Liver (tissue), 9 donors: Measurements from ENCODE around the gene VWF. TPM values are rescaled to one million over a fixed set of nuclear protein-coding genes. Genes with fewer than 3 reads are reported as not detected.

Experiments used
- DNase-seq: peaks from one replicate; pipeline ENCODE4 v3.0.0-alpha.2; 2017; ENCODE audit warnings: low spot score
- H3K27ac ChIP-seq, 2 donors: one replicate each; pipeline ENCODE4 v1.7.0; 2013; ENCODE audit warnings: inconsistent platforms in 2 of 2, low read length in 2 of 2, control low read depth in 1 of 2, low read depth in 1 of 2, mild to moderate bottlenecking in 1 of 2
- H3K27me3 ChIP-seq, 4 donors: one replicate each; pipeline versions ENCODE4 v1.6.1 to v1.7.0; 2013; ENCODE audit warnings: low read length in 3 of 4, inconsistent platforms in 1 of 4, mild to moderate bottlenecking in 1 of 4, moderate library complexity in 1 of 4; ENCODE audit not compliant: control insufficient read depth in 4 of 4, insufficient read depth in 4 of 4
- H3K36me3 ChIP-seq, 4 donors: one replicate each; pipeline versions ENCODE4 v1.6.1 to v1.7.0; 2013; ENCODE audit warnings: low read length in 3 of 4, mild to moderate bottlenecking in 3 of 4, low read depth in 1 of 4, moderate library complexity in 1 of 4; ENCODE audit not compliant: control insufficient read depth in 4 of 4, insufficient read depth in 3 of 4
- H3K4me1 ChIP-seq, 4 donors: one replicate each; pipeline versions ENCODE4 v1.6.1 to v1.7.0; 2013; ENCODE audit warnings: low read length in 3 of 4, mild to moderate bottlenecking in 3 of 4, moderate library complexity in 1 of 4; ENCODE audit not compliant: control insufficient read depth in 4 of 4, insufficient read depth in 4 of 4
- H3K4me3 ChIP-seq, 3 donors: one replicate each; pipeline versions ENCODE4 v1.6.1 to v1.7.0; 2013; ENCODE audit warnings: low read length in 3 of 3, control low read depth in 1 of 3, low read depth in 1 of 3, mild to moderate bottlenecking in 1 of 3
- H3K9ac ChIP-seq, 2 donors: one replicate each; pipeline ENCODE4 v1.7.0; 2013; ENCODE audit warnings: low read length in 2 of 2, mild to moderate bottlenecking in 2 of 2, moderate library complexity in 2 of 2, control low read depth in 1 of 2, low read depth in 1 of 2
- H3K9me3 ChIP-seq, 4 donors: one replicate each; pipeline versions ENCODE4 v1.6.1 to v1.7.0; 2013; ENCODE audit warnings: low read length in 3 of 4; ENCODE audit not compliant: control insufficient read depth in 4 of 4
- EGR1 ChIP-seq, 2 donors: IDR thresholded peaks; 2 replicates each; pipeline ENCODE4 v1.6.1; 2016 to 2018; ENCODE audit warnings: antibody characterized with exemption in 2 of 2, low read depth in 2 of 2
- FOXA1 ChIP-seq: IDR thresholded peaks from 2 replicates; pipeline ENCODE4 v1.6.1; 2016; ENCODE audit warnings: antibody characterized with exemption
- FOXA2 ChIP-seq: IDR thresholded peaks from 2 replicates; pipeline ENCODE4 v1.6.1; 2016; ENCODE audit warnings: antibody characterized with exemption
- HNF4G ChIP-seq: IDR thresholded peaks from 2 replicates; pipeline ENCODE4 v1.6.1; 2016; ENCODE audit warnings: antibody characterized with exemption
- JUND ChIP-seq, 2 donors: IDR thresholded peaks; 2 replicates each; pipeline ENCODE4 v1.6.1; 2016; ENCODE audit warnings: antibody characterized with exemption in 2 of 2
- NR2F2 ChIP-seq: IDR thresholded peaks from 2 replicates; pipeline ENCODE4 v1.6.1; 2016; ENCODE audit warnings: antibody characterized with exemption
- RAD21 ChIP-seq, 2 donors: IDR thresholded peaks; 2 replicates each; pipeline ENCODE4 v1.6.1; 2016; ENCODE audit warnings: antibody characterized with exemption in 2 of 2, mild to moderate bottlenecking in 2 of 2
- TAF1 ChIP-seq: conservative IDR thresholded peaks from 2 replicates; pipeline ENCODE4 v1.6.1; 2016; ENCODE audit warnings: antibody characterized with exemption, mild to moderate bottlenecking
- YY1 ChIP-seq: IDR thresholded peaks from 2 replicates; pipeline ENCODE4 v1.6.1; 2016; ENCODE audit warnings: antibody characterized with exemption, mild to moderate bottlenecking
- WGBS: extraction: QIAGEN DNeasy Blood & Tissue Kit; methylation state at CpG from one replicate; pipeline ENCODE4 v1.1.7; 2013; 5-methylcytosine and 5-hydroxymethylcytosine counted together
- polyA plus RNA-seq, 2 donors: library from polyadenylated mRNA; stranded (reverse) in 1 of 2; unstranded in 1 of 2; fragments of 200-250 nt in 1 of 2; fragments of >200 nt in 1 of 2; fragmentation: Nextera tagmentation in 1 of 2; extraction: Ambion mirVana in 1 of 2; gene quantifications; one replicate each; pipeline versions ENCODE4 v1.2.1 to v1.2.3, GENCODE V29; 2013 to 2015
- total RNA-seq, 2 donors: library from RNA; depleted of rRNA; stranded (reverse); fragments of >200 nt; gene quantifications; one replicate each; pipeline ENCODE4 v1.2.3, GENCODE V29; 2014
- TF ChIP-seq, protein P1 (sequence below): IDR thresholded peaks from 2 replicates; pipeline ENCODE4 v1.6.1; 2016; ENCODE audit warnings: antibody characterized with exemption, mild to moderate bottlenecking
- TF ChIP-seq, protein P2 (sequence below): IDR thresholded peaks from 2 replicates; pipeline ENCODE4 v1.6.1; 2016; ENCODE audit warnings: antibody characterized with exemption
- TF ChIP-seq, protein P3 (sequence below): IDR thresholded peaks from 2 replicates; pipeline ENCODE4 v1.6.1; 2016; ENCODE audit warnings: antibody characterized with exemption
- TF ChIP-seq, protein P4 (sequence below): fragments of 150-350 bp; IDR thresholded peaks from 2 replicates; pipeline ENCODE4 v1.5.1; 2017; ENCODE audit warnings: improper control_type of control experiment, low read depth, low read length; ENCODE audit not compliant: missing input control
- TF ChIP-seq, protein P5 (sequence below): IDR thresholded peaks from 2 replicates; pipeline ENCODE4 v1.6.1; 2016; ENCODE audit warnings: antibody characterized with exemption
- donor health status: healthy.
- donor health status: healthy.
- donor health status: healthy.
- donor health status: healthy.
- donor health status: healthy.

VWF gene
- total and polyA plus RNA-seq, 4 donors: 2.1 to 10.8 (median 4.0) TPM

DNA sequence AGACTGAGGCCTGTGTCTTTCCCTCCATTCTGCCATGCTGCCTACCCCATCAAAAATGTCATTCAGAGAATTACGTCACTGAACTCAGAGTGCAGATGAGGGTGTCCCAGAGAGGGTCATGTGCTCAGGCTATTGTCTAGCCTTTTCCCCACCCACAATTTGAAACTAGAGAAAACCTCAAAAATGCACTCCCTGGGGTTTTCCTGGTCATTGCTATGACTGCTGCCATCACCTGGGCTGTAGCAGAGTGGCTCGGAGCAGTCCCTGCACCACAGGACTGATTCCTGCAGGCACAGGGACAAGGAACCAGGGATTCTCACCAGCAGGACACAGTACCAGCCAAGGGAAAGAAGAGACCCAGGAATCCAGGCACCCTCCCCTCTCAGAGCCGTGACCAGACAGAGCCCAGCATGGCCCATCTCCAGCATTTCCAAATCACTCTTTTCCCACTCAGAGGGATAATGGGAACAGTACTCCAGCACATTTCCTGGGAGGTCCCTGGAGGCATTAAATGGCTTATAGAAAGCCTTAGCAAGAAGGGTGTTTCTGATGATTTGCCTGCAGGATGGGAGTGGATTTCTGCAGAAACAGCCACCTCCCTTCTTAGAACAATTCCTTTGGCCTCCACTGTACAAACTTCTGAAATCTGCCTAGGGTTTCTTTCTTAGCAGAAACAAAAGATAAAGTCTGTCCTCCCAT, 45.9 kb downstream of the VWF start:
- Histone ChIP-seq H3K36me3 (no peaks in the 10 kb centered on the region), H3K4me1 (peaks cover 0 to 9% (median 5%) of the 10 kb centered on the region in 4 donors), H3K9me3 (no peaks in the 10 kb centered on the region), H3K9ac (no peak overlapping the region), H3K27ac (no peak overlapping the region), H3K4me3 (no peak overlapping the region), H3K27me3 (no peaks in the 10 kb centered on the region)
- TF ChIP-seq YY1 (no peak), FOXA1 (no peak), JUND (IDR thresholded peaks at IDR 0.05) (no peak), RAD21 (IDR thresholded peaks at IDR 0.05) (no peak), EGR1 (IDR thresholded peaks at IDR 0.05; ENCODE audit: low read depth in 2 of 2) (no peak)
- TF ChIP-seq, protein P1, sequence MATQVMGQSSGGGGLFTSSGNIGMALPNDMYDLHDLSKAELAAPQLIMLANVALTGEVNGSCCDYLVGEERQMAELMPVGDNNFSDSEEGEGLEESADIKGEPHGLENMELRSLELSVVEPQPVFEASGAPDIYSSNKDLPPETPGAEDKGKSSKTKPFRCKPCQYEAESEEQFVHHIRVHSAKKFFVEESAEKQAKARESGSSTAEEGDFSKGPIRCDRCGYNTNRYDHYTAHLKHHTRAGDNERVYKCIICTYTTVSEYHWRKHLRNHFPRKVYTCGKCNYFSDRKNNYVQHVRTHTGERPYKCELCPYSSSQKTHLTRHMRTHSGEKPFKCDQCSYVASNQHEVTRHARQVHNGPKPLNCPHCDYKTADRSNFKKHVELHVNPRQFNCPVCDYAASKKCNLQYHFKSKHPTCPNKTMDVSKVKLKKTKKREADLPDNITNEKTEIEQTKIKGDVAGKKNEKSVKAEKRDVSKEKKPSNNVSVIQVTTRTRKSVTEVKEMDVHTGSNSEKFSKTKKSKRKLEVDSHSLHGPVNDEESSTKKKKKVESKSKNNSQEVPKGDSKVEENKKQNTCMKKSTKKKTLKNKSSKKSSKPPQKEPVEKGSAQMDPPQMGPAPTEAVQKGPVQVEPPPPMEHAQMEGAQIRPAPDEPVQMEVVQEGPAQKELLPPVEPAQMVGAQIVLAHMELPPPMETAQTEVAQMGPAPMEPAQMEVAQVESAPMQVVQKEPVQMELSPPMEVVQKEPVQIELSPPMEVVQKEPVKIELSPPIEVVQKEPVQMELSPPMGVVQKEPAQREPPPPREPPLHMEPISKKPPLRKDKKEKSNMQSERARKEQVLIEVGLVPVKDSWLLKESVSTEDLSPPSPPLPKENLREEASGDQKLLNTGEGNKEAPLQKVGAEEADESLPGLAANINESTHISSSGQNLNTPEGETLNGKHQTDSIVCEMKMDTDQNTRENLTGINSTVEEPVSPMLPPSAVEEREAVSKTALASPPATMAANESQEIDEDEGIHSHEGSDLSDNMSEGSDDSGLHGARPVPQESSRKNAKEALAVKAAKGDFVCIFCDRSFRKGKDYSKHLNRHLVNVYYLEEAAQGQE: no peak
- TF ChIP-seq, protein P2, sequence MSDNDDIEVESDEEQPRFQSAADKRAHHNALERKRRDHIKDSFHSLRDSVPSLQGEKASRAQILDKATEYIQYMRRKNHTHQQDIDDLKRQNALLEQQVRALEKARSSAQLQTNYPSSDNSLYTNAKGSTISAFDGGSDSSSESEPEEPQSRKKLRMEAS: no peak
- TF ChIP-seq, protein P3, sequence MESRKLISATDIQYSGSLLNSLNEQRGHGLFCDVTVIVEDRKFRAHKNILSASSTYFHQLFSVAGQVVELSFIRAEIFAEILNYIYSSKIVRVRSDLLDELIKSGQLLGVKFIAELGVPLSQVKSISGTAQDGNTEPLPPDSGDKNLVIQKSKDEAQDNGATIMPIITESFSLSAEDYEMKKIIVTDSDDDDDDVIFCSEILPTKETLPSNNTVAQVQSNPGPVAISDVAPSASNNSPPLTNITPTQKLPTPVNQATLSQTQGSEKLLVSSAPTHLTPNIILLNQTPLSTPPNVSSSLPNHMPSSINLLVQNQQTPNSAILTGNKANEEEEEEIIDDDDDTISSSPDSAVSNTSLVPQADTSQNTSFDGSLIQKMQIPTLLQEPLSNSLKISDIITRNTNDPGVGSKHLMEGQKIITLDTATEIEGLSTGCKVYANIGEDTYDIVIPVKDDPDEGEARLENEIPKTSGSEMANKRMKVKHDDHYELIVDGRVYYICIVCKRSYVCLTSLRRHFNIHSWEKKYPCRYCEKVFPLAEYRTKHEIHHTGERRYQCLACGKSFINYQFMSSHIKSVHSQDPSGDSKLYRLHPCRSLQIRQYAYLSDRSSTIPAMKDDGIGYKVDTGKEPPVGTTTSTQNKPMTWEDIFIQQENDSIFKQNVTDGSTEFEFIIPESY: no peak
- TF ChIP-seq, protein P4, sequence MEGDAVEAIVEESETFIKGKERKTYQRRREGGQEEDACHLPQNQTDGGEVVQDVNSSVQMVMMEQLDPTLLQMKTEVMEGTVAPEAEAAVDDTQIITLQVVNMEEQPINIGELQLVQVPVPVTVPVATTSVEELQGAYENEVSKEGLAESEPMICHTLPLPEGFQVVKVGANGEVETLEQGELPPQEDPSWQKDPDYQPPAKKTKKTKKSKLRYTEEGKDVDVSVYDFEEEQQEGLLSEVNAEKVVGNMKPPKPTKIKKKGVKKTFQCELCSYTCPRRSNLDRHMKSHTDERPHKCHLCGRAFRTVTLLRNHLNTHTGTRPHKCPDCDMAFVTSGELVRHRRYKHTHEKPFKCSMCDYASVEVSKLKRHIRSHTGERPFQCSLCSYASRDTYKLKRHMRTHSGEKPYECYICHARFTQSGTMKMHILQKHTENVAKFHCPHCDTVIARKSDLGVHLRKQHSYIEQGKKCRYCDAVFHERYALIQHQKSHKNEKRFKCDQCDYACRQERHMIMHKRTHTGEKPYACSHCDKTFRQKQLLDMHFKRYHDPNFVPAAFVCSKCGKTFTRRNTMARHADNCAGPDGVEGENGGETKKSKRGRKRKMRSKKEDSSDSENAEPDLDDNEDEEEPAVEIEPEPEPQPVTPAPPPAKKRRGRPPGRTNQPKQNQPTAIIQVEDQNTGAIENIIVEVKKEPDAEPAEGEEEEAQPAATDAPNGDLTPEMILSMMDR: no peak
- WGBS: 89% methylated on average over 3 of the region's 3 CpGs
- DNase-seq: no peak

DNA sequence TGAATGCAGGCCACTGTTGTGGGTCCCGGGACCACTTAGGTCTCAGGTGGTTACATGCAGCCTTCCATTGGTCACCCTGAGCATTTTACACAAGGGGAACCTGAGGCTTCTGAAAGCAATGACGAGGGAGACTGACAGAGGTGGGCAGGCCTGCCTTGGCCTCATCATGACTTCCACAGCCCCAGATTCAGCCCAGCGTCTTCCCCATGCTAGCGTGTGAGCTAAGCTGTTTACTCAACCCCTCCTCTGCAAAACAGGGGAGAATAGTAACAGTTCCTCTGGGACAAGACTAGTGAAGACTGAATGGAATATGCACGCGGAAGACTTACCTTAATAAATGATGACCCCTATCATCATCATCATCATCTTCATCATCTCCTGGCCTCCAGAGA, 46.8 kb downstream of the VWF start:
- no peaks in the 10 kb centered on the region for H3K9me3 ChIP-seq
- peaks cover 0 to 15% (median 12%) of the 10 kb centered on the region in 4 donors for H3K4me1 ChIP-seq
- no peak for DNase-seq
- 97% methylated on average over 6 of the region's 6 CpGs for WGBS
- no peak overlapping the region for H3K9ac ChIP-seq
- H3K27ac ChIP-seq: no peak overlapping the region
- H3K4me3 ChIP-seq: no peak overlapping the region
- H3K27me3 ChIP-seq: no peaks in the 10 kb centered on the region
- H3K36me3 ChIP-seq: no peaks in the 10 kb centered on the region
- TF ChIP-seq YY1 (no peak), JUND (IDR thresholded peaks at IDR 0.05) (no peak), FOXA2 (no peak), TAF1 (no peak), NR2F2 (no peak), HNF4G (no peak)
- TF ChIP-seq, protein P2: no peak
- TF ChIP-seq, protein P5, sequence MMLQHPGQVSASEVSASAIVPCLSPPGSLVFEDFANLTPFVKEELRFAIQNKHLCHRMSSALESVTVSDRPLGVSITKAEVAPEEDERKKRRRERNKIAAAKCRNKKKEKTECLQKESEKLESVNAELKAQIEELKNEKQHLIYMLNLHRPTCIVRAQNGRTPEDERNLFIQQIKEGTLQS: no peak
- TF ChIP-seq, protein P1: no peak
- TF ChIP-seq, protein P4: no peak
